ENCODE results near the gene SLC17A8.

- TF ChIP-seq, protein P1, sequence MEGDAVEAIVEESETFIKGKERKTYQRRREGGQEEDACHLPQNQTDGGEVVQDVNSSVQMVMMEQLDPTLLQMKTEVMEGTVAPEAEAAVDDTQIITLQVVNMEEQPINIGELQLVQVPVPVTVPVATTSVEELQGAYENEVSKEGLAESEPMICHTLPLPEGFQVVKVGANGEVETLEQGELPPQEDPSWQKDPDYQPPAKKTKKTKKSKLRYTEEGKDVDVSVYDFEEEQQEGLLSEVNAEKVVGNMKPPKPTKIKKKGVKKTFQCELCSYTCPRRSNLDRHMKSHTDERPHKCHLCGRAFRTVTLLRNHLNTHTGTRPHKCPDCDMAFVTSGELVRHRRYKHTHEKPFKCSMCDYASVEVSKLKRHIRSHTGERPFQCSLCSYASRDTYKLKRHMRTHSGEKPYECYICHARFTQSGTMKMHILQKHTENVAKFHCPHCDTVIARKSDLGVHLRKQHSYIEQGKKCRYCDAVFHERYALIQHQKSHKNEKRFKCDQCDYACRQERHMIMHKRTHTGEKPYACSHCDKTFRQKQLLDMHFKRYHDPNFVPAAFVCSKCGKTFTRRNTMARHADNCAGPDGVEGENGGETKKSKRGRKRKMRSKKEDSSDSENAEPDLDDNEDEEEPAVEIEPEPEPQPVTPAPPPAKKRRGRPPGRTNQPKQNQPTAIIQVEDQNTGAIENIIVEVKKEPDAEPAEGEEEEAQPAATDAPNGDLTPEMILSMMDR (IDR thresholded peaks at IDR 0.05; ENCODE audit: extremely low read depth in 1 of 2, insufficient read depth in 1 of 2, low read depth in 1 of 2, low read length in 2 of 2) = no peak
- TF ChIP-seq EZH2 (IDR thresholded peaks at IDR 0.05; ENCODE audit: borderline replicate concordance, low read depth, low read length, severe bottlenecking) = no peak
Measured at GRCh38 chr12:100455896-100456295, 99.0 kb downstream of the SLC17A8 start.

Data from endothelial cell of umbilical vein (primary cell).